Lower lobe of right lung (tissue), 2 donors: ENCODE data around the gene P3H3. TPM values are rescaled to one million over a fixed set of nuclear protein-coding genes. Genes with fewer than 3 reads are reported as not detected.

Source experiments
- ATAC-seq, 2 donors: fragments of 200-7000 bp; cut with Tn5 transposase; one replicate each; pipeline ENCODE4 v1.9.1; 2020 to 2022; ENCODE audit warnings: mild to moderate bottlenecking in 2 of 2, moderate library complexity in 2 of 2
- DNase-seq: peaks from one replicate; pipeline ENCODE4 v3.0.0-alpha.2; 2020
- H3K27ac ChIP-seq: fragments of 200-600 bp; one replicate; pipeline ENCODE4 v1.8.0; 2022
- H3K27me3 ChIP-seq: fragments of 200-600 bp; one replicate; pipeline ENCODE4 v1.8.0; 2022; ENCODE audit warnings: low read depth
- H3K36me3 ChIP-seq: fragments of 200-600 bp; one replicate; pipeline ENCODE4 v1.8.0; 2022; ENCODE audit warnings: mild to moderate bottlenecking
- H3K4me1 ChIP-seq: fragments of 200-600 bp; one replicate; pipeline ENCODE4 v1.8.0; 2022
- H3K4me3 ChIP-seq: fragments of 200-600 bp; one replicate; pipeline ENCODE4 v1.8.0; 2022; ENCODE audit warnings: mild to moderate bottlenecking
- H3K9me3 ChIP-seq: fragments of 200-600 bp; one replicate; pipeline ENCODE4 v1.8.0; 2022
- CTCF ChIP-seq: fragments of 200-600 bp; IDR thresholded peaks from one replicate; pipeline ENCODE4 v1.8.0; 2022; ENCODE audit warnings: antibody characterized with exemption, mild to moderate bottlenecking
- intact Hi-C: fragments of 100-400 bp; cut with DNase I; formaldehyde crosslinking; loops from one replicate; pipeline ENCODE4 v1.11.0; 2022
- total RNA-seq: library from RNA; stranded (reverse); fragmentation: NEBNext Ultra II Directional; extraction: Animal tissue kit (Norgen Biotek cat#: 25700); gene quantifications from one replicate; pipeline ENCODE4 v1.2.1, GENCODE V29; 2021
- donor health status: DM: no; HTN: yes; CAD: no; lungs with severe emphysema.

Gene P3H3
- total RNA-seq, 1 donor from 2014 or later = 7.0 TPM

GRCh38 chr12:6782850-6783566, 45.2 kb upstream of the P3H3 start:
- Histone ChIP-seq H3K4me3 (no peak overlapping the region), H3K9me3 (no peaks in the 10 kb centered on the region), H3K27me3 (no peaks in the 10 kb centered on the region), H3K27ac (no peak overlapping the region), H3K36me3 (no peaks in the 10 kb centered on the region), H3K4me1 (peaks cover 22% of the 10 kb centered on the region)
- no peak for TF ChIP-seq CTCF
- ATAC-seq (no peak), DNase-seq (no peak)
- intact Hi-C loops = loop anchor here (10.0 kb wide), 1 partner anchor 48 kb away; no protein-coding TSS in a partner anchor

GRCh38 chr12:6783828-6784227, 44.4 kb upstream of the P3H3 start:
- H3K4me3 ChIP-seq = no peak overlapping the region
- ATAC-seq (no peak), DNase-seq (no peak)
- no peaks in the 10 kb centered on the region for H3K9me3 ChIP-seq
- H3K4me1 ChIP-seq = peaks cover 19% of the 10 kb centered on the region
- intact Hi-C loops = loop anchor here (10.0 kb wide), 1 partner anchor 49 kb away; no protein-coding TSS in a partner anchor
- no peak overlapping the region for H3K27ac ChIP-seq
- no peak for TF ChIP-seq CTCF
- no peaks in the 10 kb centered on the region for H3K36me3 ChIP-seq
- H3K27me3 ChIP-seq = no peaks in the 10 kb centered on the region

DNA sequence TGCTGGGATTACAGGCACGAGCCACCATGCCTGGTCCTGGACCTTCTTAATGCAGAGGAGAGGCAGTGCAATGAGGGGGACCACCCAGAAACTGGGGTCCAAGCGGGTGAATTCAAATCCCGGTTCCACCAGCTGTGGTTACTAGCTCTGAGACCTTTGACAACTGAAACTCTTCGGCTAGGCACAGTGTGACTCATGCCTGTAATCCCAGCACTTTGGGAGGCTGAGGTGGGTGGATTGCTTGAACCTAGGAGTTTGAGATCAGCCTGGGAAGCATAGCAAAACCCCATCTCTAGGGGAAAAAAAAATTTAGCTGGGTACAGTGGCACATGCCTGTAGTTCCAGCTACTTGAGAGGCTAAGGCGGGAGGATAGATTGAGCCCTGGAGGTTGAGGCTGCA, 43.9 kb upstream of the P3H3 start:
- no peak overlapping the region for H3K27ac ChIP-seq
- no peaks in the 10 kb centered on the region for H3K9me3 ChIP-seq
- H3K4me3 ChIP-seq = no peak overlapping the region
- no peaks in the 10 kb centered on the region for H3K36me3 ChIP-seq
- TF ChIP-seq CTCF = no peak
- H3K27me3 ChIP-seq = no peaks in the 10 kb centered on the region
- ATAC-seq = no peak
- intact Hi-C loops = loop anchor here (10.0 kb wide), 1 partner anchor 49 kb away; no protein-coding TSS in a partner anchor
- H3K4me1 ChIP-seq = peaks cover 19% of the 10 kb centered on the region
- no peak for DNase-seq

DNA sequence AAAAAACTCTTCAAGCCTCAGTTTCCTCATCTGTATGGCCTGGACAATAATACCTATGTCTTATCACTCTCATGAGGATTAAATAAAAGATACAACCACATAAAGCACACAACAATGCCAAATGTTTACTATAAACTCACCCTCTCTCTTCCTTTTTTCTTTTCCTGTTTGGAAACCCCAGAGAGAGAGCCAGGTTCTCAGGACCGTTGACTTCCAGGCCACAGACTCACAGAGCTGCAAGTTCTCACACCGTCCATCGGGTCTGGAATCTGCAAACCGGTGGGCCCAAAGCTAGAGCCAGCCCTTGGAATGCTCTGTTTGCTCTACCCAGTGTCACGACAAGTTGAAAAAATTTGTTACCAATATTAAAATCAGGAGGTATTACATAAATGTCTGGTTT, 43.4 kb upstream of the P3H3 start:
- no peak overlapping the region for H3K4me3 ChIP-seq
- no peak for DNase-seq
- TF ChIP-seq CTCF = no peak
- no peak overlapping the region for H3K27ac ChIP-seq
- H3K27me3 ChIP-seq = no peaks in the 10 kb centered on the region
- no peaks in the 10 kb centered on the region for H3K9me3 ChIP-seq
- peaks cover 18% of the 10 kb centered on the region for H3K4me1 ChIP-seq
- no peaks in the 10 kb centered on the region for H3K36me3 ChIP-seq
- ATAC-seq = no peak
- intact Hi-C loops = loop anchor here (10.0 kb wide), 1 partner anchor 50 kb away; no protein-coding TSS in a partner anchor

- H3K4me1 ChIP-seq = peaks cover 27% of the 10 kb centered on the region
- ATAC-seq (no peak), DNase-seq (no peak)
- H3K36me3 ChIP-seq = no peaks in the 10 kb centered on the region
- no peak for TF ChIP-seq CTCF
- H3K4me3 ChIP-seq = no peak overlapping the region
- H3K27ac ChIP-seq = no peak overlapping the region
- intact Hi-C loops = loop anchor here (10.0 kb wide), 1 partner anchor 52 kb away; no protein-coding TSS in a partner anchor
- H3K9me3 ChIP-seq = no peaks in the 10 kb centered on the region
- no peaks in the 10 kb centered on the region for H3K27me3 ChIP-seq
Observed at GRCh38 chr12:6786416-6787094, 41.7 kb upstream of the P3H3 start.
